Panc1 (cell line): ENCODE results near the gene FADD.

Experiments used
- TCF7L2 ChIP-seq: IDR thresholded peaks from 2 replicates; pipeline ENCODE4 v1.6.1; 2011; ENCODE audit warnings: mild to moderate bottlenecking, low read depth, low read length, inconsistent platforms
- TF ChIP-seq, protein P1 (sequence below): fragments of 450-650 bp; IDR thresholded peaks from 2 replicates; pipeline ENCODE4 v1.5.1; 2017; ENCODE audit warnings: mild to moderate bottlenecking

DNA sequence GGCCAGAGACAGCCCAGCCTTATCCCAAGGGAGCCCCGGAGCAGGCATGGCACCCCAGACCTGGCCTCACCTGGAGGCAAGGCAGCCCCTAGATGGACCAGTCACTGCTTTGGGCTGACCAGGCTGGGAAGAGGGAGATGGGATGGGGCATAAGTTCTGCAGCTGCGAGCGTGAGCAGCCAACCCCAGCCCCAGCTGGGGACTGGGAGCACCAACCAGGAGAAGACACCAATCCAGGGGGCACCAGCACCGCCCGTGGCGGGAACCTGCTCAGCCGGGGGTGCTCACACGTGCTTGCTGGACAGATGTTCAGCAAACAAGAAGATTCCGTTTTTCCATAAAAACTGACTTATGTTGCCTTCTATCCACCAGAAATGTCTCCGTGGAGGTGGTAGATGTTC lies 16.2 kb upstream of the FADD start:
- TF ChIP-seq, protein P1, sequence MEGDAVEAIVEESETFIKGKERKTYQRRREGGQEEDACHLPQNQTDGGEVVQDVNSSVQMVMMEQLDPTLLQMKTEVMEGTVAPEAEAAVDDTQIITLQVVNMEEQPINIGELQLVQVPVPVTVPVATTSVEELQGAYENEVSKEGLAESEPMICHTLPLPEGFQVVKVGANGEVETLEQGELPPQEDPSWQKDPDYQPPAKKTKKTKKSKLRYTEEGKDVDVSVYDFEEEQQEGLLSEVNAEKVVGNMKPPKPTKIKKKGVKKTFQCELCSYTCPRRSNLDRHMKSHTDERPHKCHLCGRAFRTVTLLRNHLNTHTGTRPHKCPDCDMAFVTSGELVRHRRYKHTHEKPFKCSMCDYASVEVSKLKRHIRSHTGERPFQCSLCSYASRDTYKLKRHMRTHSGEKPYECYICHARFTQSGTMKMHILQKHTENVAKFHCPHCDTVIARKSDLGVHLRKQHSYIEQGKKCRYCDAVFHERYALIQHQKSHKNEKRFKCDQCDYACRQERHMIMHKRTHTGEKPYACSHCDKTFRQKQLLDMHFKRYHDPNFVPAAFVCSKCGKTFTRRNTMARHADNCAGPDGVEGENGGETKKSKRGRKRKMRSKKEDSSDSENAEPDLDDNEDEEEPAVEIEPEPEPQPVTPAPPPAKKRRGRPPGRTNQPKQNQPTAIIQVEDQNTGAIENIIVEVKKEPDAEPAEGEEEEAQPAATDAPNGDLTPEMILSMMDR = no peak
- no peak for TF ChIP-seq TCF7L2
